ENCODE results near the gene NHLRC3.
"Not testable (repeated sequence)": the region's sequence is repeated elsewhere in the genome, so short reads cannot be mapped to it uniquely, and the experiment has no call there.

Gene NHLRC3

GRCh38 chr13:39037880-39038568, at the start of gene NHLRC3, which contains the start of gene PROSER1:
TSS of gene NHLRC3 (plus strand) at chr13:39038456. CDS start at chr13:39038640, 184 bp downstream.
TSS of gene PROSER1 (minus strand) at chr13:39038089. CDS start at chr13:39037242, 847 bp downstream.
- DNase-seq (ENCODE audit: low read depth in 3 of 3) = peak; percentile 44 to 72 (median 63)

GRCh38 chr13:38990693-38991092, 47.6 kb upstream of the NHLRC3 start, which contains the start of gene STOML3:
TSS of gene STOML3 (minus strand) at chr13:38990831. CDS start at chr13:38990721, 110 bp downstream.
- no peak for DNase-seq (ENCODE audit: low read depth in 3 of 3)

GRCh38 chr13:38993381-38993780, 44.9 kb upstream of the NHLRC3 start:
- DNase-seq (ENCODE audit: low read depth in 3 of 3) = no peak

GRCh38 chr13:38998739-38999138, 39.5 kb upstream of the NHLRC3 start:
- DNase-seq (ENCODE audit: low read depth in 3 of 3) = no peak

GRCh38 chr13:39006371-39007111, 31.7 kb upstream of the NHLRC3 start:
- not testable (repeated sequence) for DNase-seq (ENCODE audit: low read depth in 3 of 3)

GRCh38 chr13:39012608-39013007, 25.6 kb upstream of the NHLRC3 start:
- no peak for DNase-seq (ENCODE audit: low read depth in 3 of 3)

- DNase-seq (ENCODE audit: low read depth in 3 of 3) = no peak
These were observed 24.8 kb upstream of the NHLRC3 start for GRCh38 chr13:39013462-39013861.

- no peak for DNase-seq (ENCODE audit: low read depth in 3 of 3)
These were observed 22.2 kb upstream of the NHLRC3 start for GRCh38 chr13:39016087-39016486.

GRCh38 chr13:39016787-39017186, 21.5 kb upstream of the NHLRC3 start:
- DNase-seq (ENCODE audit: low read depth in 3 of 3) = no peak

GRCh38 chr13:39020853-39021462, 17.3 kb upstream of the NHLRC3 start:
- no peak for DNase-seq (ENCODE audit: low read depth in 3 of 3)

GRCh38 chr13:39023316-39023715, 14.9 kb upstream of the NHLRC3 start:
- no peak for DNase-seq (ENCODE audit: low read depth in 3 of 3)

- no peak for DNase-seq (ENCODE audit: low read depth in 3 of 3)
These were observed 14.5 kb upstream of the NHLRC3 start for GRCh38 chr13:39023761-39024160.

GRCh38 chr13:39025433-39025839, 12.8 kb upstream of the NHLRC3 start:
- DNase-seq (ENCODE audit: low read depth in 3 of 3) = no peak

- DNase-seq (ENCODE audit: low read depth in 3 of 3) = no peak
These were observed 6.1 kb upstream of the NHLRC3 start for GRCh38 chr13:39032150-39032549.

GRCh38 chr13:39034085-39034484, 4.2 kb upstream of the NHLRC3 start:
- DNase-seq (ENCODE audit: low read depth in 3 of 3) = no peak

- no peak for DNase-seq (ENCODE audit: low read depth in 3 of 3)
These were observed 3.1 kb upstream of the NHLRC3 start for GRCh38 chr13:39035204-39035603.

- no peak for DNase-seq (ENCODE audit: low read depth in 3 of 3)
These were observed 2.5 kb upstream of the NHLRC3 start for GRCh38 chr13:39035799-39036198.

- DNase-seq (ENCODE audit: low read depth in 3 of 3) = peak in 2 of 3 donors; percentile 0 to 18
These were observed 2.0 kb upstream of the NHLRC3 start for GRCh38 chr13:39036212-39036611.

GRCh38 chr13:39037410-39037879, 811 bp upstream of the NHLRC3 start:
- DNase-seq (ENCODE audit: low read depth in 3 of 3) = peak in 1 of 3 donors; percentile 11

- peak; percentile 31 to 51 (median 51) for DNase-seq (ENCODE audit: low read depth in 3 of 3)
These were observed 344 bp downstream of the NHLRC3 start for GRCh38 chr13:39038569-39039030.

- DNase-seq (ENCODE audit: low read depth in 3 of 3) = no peak
These were observed 785 bp downstream of the NHLRC3 start for GRCh38 chr13:39039041-39039440.

- DNase-seq (ENCODE audit: low read depth in 3 of 3) = no peak
These were observed 1.9 kb downstream of the NHLRC3 start for GRCh38 chr13:39040206-39040605.
